HL-60 (cell line): Measurements from ENCODE around the gene RSPH10B2.
"Not testable (repeated sequence)": the region's sequence is repeated elsewhere in the genome, so short reads cannot be mapped to it uniquely, and the experiment has no call there.

ENCODE experiments used
- POLR2AphosphoS5 ChIP-seq: IDR thresholded peaks from 2 replicates; pipeline ENCODE4 v1.6.1; 2012; ENCODE audit warnings: low read depth
- REST ChIP-seq: IDR thresholded peaks from 2 replicates; pipeline ENCODE4 v1.6.1; 2012; ENCODE audit warnings: low read depth; ENCODE audit not compliant: insufficient replicate concordance
- TF ChIP-seq, protein P1 (sequence below): IDR thresholded peaks from one replicate; pipeline ENCODE4 v1.5.1; 2011; ENCODE audit warnings: low read length, control low read depth, inconsistent platforms; ENCODE audit not compliant: insufficient read depth

GRCh38 chr7:6807959-6808358 is 54.1 kb downstream of the RSPH10B2 start:
- TF ChIP-seq, protein P1, sequence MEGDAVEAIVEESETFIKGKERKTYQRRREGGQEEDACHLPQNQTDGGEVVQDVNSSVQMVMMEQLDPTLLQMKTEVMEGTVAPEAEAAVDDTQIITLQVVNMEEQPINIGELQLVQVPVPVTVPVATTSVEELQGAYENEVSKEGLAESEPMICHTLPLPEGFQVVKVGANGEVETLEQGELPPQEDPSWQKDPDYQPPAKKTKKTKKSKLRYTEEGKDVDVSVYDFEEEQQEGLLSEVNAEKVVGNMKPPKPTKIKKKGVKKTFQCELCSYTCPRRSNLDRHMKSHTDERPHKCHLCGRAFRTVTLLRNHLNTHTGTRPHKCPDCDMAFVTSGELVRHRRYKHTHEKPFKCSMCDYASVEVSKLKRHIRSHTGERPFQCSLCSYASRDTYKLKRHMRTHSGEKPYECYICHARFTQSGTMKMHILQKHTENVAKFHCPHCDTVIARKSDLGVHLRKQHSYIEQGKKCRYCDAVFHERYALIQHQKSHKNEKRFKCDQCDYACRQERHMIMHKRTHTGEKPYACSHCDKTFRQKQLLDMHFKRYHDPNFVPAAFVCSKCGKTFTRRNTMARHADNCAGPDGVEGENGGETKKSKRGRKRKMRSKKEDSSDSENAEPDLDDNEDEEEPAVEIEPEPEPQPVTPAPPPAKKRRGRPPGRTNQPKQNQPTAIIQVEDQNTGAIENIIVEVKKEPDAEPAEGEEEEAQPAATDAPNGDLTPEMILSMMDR: not testable (repeated sequence)
- TF ChIP-seq REST, POLR2AphosphoS5: not testable (repeated sequence)
